Stimulated activated CD8-positive, alpha-beta memory T cell treated with anti-CD3 and anti-CD28 coated beads, Interleukin-12 subunit alpha, Interleukin-12 subunit beta, amount 100 ng/mL, for 24 hours (primary cell): ENCODE measurements around the gene MID1.

Source experiments
- DNase-seq: peaks from one replicate; pipeline ENCODE4 v3.0.0-alpha.2; 2020; ENCODE audit errors: extremely low read depth

MID1 gene

GRCh38 chrX:10433296-10433965 is 187.0 kb downstream of the MID1 start:
- no peak for DNase-seq

- no peak for DNase-seq
Observed at GRCh38 chrX:10429908-10430307, 190.5 kb downstream of the MID1 start.

GRCh38 chrX:10427249-10427648 is 193.1 kb downstream of the MID1 start:
- no peak for DNase-seq

GRCh38 chrX:10423716-10424115 is 196.7 kb downstream of the MID1 start:
- DNase-seq: no peak

- no peak for DNase-seq
Observed at GRCh38 chrX:10420134-10420533, 200.3 kb downstream of the MID1 start.

- no peak for DNase-seq
Observed at GRCh38 chrX:10416424-10416823, 204.0 kb downstream of the MID1 start.

- no peak for DNase-seq
Observed at GRCh38 chrX:10415306-10416001, 204.9 kb downstream of the MID1 start.

GRCh38 chrX:10414862-10415261 is 205.5 kb downstream of the MID1 start:
- DNase-seq: no peak

- no peak for DNase-seq
Observed at GRCh38 chrX:10414156-10414824, 206.1 kb downstream of the MID1 start.

GRCh38 chrX:10404436-10404835 is 215.9 kb downstream of the MID1 start:
- DNase-seq: no peak

GRCh38 chrX:10401239-10401638 is 219.1 kb downstream of the MID1 start:
- no peak for DNase-seq

GRCh38 chrX:10399043-10399741 is 221.2 kb downstream of the MID1 start:
- no peak for DNase-seq

GRCh38 chrX:10398215-10398614 is 222.2 kb downstream of the MID1 start:
- DNase-seq: no peak

- no peak for DNase-seq
Observed at GRCh38 chrX:10397349-10397748, 223.0 kb downstream of the MID1 start.

GRCh38 chrX:10395643-10396042 is 224.7 kb downstream of the MID1 start:
- no peak for DNase-seq
